ENCODE measurements around the gene ZNF423.

ZNF423 gene

GRCh38 chr16:49455181-49455990, 400.5 kb downstream of the ZNF423 start:
- no peaks in the 10 kb centered on the region for H3K79me2 ChIP-seq (ENCODE audit: low read length)
- H3K4me2 ChIP-seq (ENCODE audit: low read depth, low read length): no peak overlapping the region
- no peaks in the 10 kb centered on the region for H3F3A ChIP-seq (ENCODE audit: insufficient read depth, low read length)
- H3K9ac ChIP-seq (ENCODE audit: low read length): no peak overlapping the region
- H3K36me3 ChIP-seq (replicated peaks; ENCODE audit: insufficient read depth, low read length): no peaks in the 10 kb centered on the region
- DNase-seq: no peak
- H3K4me1 ChIP-seq (ENCODE audit: low read length): no peaks in the 10 kb centered on the region
- no peaks in the 10 kb centered on the region for H3K9me2 ChIP-seq (replicated peaks; ENCODE audit: insufficient read depth, low read length)
- H3K9me3 ChIP-seq (replicated peaks; ENCODE audit: insufficient read depth, low read length): no peaks in the 10 kb centered on the region
- no peak overlapping the region for H3K27ac ChIP-seq (ENCODE audit: low read length)
- H3K4me3 ChIP-seq (ENCODE audit: low read length): no peak overlapping the region
- TF ChIP-seq EZH2phosphoT487 (IDR thresholded peaks at IDR 0.05; ENCODE audit: low read length): no peak
- no peak for TF ChIP-seq CTCF (IDR thresholded peaks at IDR 0.05; ENCODE audit: low read length)
- no peak for TF ChIP-seq EZH2 (optimal IDR thresholded peaks at IDR 0.05; ENCODE audit: low read depth, low read length)
- no peak overlapping the region for H2AFZ ChIP-seq (ENCODE audit: low read length)
- H3K27me3 ChIP-seq (replicated peaks; ENCODE audit: insufficient read depth, low read length): no peaks in the 10 kb centered on the region
- no peaks in the 10 kb centered on the region for H4K20me1 ChIP-seq (ENCODE audit: insufficient read depth, low read length)

- no peaks in the 10 kb centered on the region for H3K4me1 ChIP-seq (ENCODE audit: low read length)
- no peaks in the 10 kb centered on the region for H3K36me3 ChIP-seq (replicated peaks; ENCODE audit: insufficient read depth, low read length)
- no peaks in the 10 kb centered on the region for H3K27me3 ChIP-seq (replicated peaks; ENCODE audit: insufficient read depth, low read length)
- no peaks in the 10 kb centered on the region for H3K9me2 ChIP-seq (replicated peaks; ENCODE audit: insufficient read depth, low read length)
- H3K9me3 ChIP-seq (replicated peaks; ENCODE audit: insufficient read depth, low read length): no peaks in the 10 kb centered on the region
- no peak for DNase-seq
- no peak overlapping the region for H2AFZ ChIP-seq (ENCODE audit: low read length)
- H3K4me3 ChIP-seq (ENCODE audit: low read length): no peak overlapping the region
- H3K27ac ChIP-seq (ENCODE audit: low read length): no peak overlapping the region
- no peak overlapping the region for H3K9ac ChIP-seq (ENCODE audit: low read length)
- H4K20me1 ChIP-seq (ENCODE audit: insufficient read depth, low read length): no peaks in the 10 kb centered on the region
- H3F3A ChIP-seq (ENCODE audit: insufficient read depth, low read length): no peaks in the 10 kb centered on the region
- TF ChIP-seq CTCF (IDR thresholded peaks at IDR 0.05; ENCODE audit: low read length): no peak
- no peak for TF ChIP-seq EZH2phosphoT487 (IDR thresholded peaks at IDR 0.05; ENCODE audit: low read length)
- TF ChIP-seq EZH2 (optimal IDR thresholded peaks at IDR 0.05; ENCODE audit: low read depth, low read length): no peak
- H3K4me2 ChIP-seq (ENCODE audit: low read depth, low read length): no peak overlapping the region
- H3K79me2 ChIP-seq (ENCODE audit: low read length): no peaks in the 10 kb centered on the region
Observed at GRCh38 chr16:49454426-49455180, 401.3 kb downstream of the ZNF423 start.

GRCh38 chr16:49453983-49454382, 401.9 kb downstream of the ZNF423 start:
- Histone ChIP-seq H3K4me3 (ENCODE audit: low read length) (no peak overlapping the region), H3K4me2 (ENCODE audit: low read depth, low read length) (no peak overlapping the region), H4K20me1 (ENCODE audit: insufficient read depth, low read length) (no peaks in the 10 kb centered on the region), H3F3A (ENCODE audit: insufficient read depth, low read length) (no peaks in the 10 kb centered on the region), H3K27me3 (replicated peaks; ENCODE audit: insufficient read depth, low read length) (no peaks in the 10 kb centered on the region), H3K27ac (ENCODE audit: low read length) (no peak overlapping the region), H3K36me3 (replicated peaks; ENCODE audit: insufficient read depth, low read length) (no peaks in the 10 kb centered on the region), H3K79me2 (ENCODE audit: low read length) (no peaks in the 10 kb centered on the region), H2AFZ (ENCODE audit: low read length) (no peak overlapping the region), H3K9ac (ENCODE audit: low read length) (no peak overlapping the region), H3K4me1 (ENCODE audit: low read length) (no peaks in the 10 kb centered on the region), H3K9me3 (replicated peaks; ENCODE audit: insufficient read depth, low read length) (no peaks in the 10 kb centered on the region), H3K9me2 (replicated peaks; ENCODE audit: insufficient read depth, low read length) (no peaks in the 10 kb centered on the region)
- no peak for TF ChIP-seq EZH2 (optimal IDR thresholded peaks at IDR 0.05; ENCODE audit: low read depth, low read length)
- no peak for TF ChIP-seq CTCF (IDR thresholded peaks at IDR 0.05; ENCODE audit: low read length)
- TF ChIP-seq EZH2phosphoT487 (IDR thresholded peaks at IDR 0.05; ENCODE audit: low read length): no peak
- no peak for DNase-seq

Measured in MM.1S (cell line).